Stimulated activated CD4-positive, alpha-beta T cell treated with anti-CD3 and anti-CD28 coated beads, Interleukin-1b, Interleukin-23, amount 100 ng/mL, for 4 hours (primary cell): ENCODE results near the gene SSBP2.
"Not testable (repeated sequence)": the region's sequence is repeated elsewhere in the genome, so short reads cannot be mapped to it uniquely, and the experiment has no call there.

Experiments used
- DNase-seq, 2 donors: peaks; one replicate each; pipeline ENCODE4 v3.0.0-alpha.2; 2020; ENCODE audit warnings: low read depth in 2 of 2

The SSBP2 gene

DNA sequence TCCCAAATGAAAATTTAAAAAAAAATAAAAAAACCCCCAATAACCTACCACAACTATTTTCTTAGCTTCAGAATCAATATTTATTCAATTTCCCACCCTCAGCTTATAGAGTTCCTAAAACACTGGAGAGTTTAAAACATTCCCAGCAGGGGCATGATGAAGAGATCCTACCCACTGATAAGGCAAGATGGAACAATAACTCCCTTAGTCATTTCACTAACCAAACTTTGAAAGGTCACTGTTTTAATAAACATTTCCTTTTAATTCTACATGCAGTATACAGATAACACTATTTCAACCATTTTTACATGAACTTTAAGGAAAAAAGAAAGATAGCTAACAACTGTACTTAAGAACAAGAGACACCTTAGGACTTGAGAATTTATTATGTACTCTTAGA, 322.0 kb downstream of the SSBP2 start:
- DNase-seq = no peak

DNA sequence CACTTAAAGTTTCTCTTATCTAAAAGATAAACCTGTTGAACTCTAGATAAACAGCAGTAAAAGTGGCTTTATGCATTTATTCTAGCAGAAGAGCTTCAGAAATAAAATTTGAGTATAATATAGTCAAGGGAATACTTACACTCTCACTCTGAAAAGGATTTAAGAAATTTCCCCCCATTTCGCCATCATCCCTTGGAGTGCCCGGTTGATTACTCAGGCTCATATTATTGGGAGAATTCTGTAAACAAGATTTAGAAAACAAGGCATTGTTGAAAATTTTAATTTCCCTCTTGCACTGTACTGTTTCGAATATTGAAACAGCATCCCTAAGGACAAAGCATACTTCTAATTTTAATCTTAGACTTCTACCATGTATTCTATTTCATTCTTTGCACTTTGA, 322.5 kb downstream of the SSBP2 start:
- no peak for DNase-seq

DNA sequence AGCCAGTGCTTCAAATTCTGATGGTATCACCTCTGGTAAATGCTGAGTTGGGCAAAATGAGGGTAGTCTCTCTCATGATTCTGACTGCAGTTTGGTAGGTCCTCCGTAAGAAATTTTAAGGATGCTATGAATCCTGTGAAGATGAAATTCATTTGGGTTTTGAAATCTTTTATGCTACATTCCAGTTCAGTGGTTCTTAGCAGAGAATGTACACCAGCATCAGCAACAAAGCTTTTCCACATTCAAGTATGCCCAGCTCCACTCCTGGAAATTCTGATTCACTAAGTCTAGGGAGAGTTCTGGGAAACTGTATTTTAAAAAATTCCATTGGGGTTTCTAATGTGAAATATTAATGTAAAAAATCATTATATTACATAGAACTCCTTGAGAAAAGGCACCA, 323.3 kb downstream of the SSBP2 start:
- DNase-seq = no peak

DNA sequence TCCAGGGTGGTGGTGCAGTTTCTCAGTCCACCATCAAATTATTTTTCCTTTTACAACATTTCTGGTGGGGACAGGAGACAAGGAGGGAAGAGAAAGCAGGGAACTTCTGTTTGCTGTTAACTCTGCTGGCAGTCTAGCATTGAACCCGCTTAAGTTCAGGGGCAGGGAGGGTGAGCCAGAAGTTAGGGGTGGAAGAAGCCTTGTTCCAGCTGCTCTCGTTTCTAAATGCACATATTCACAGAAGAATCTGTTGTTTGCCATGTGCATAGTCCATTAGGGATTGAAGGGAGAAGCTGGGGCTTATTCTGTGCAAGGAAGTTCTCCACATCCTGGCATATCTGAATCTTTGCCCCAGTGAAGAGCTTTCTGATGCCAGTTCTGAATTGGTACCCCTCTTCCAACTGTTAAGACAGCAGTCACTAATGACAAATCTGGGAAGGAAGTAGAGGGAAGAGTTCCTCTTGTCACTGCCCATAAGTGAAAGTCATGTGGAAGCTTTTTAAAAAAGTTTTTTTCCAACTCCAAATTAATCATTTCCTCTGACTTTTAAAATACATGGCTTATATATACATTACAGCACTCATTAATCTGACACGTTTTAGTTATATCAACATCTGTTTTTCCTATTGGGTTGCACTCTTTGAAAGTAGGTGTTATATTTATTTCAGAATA, 324.4 kb downstream of the SSBP2 start:
- no peak for DNase-seq

DNA sequence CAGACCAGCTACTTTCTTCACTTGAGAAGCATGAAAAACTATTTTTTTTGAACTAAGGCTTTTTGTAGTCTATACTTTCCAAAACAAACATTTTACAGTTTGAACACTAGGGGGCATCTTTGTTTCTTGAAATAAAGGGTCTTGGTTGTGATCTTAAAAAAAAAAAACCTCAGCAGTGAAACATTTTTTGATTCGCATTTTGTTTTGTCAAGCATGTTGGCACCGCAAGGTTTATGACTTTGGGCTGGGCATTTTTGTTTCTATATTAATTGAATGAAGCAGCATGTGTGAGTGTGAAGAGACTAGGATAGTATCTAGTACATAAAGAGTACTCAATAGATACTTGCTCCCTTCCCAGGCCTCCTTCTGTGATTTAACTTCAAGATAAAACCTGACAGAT, 325.3 kb downstream of the SSBP2 start:
- no peak for DNase-seq

DNA sequence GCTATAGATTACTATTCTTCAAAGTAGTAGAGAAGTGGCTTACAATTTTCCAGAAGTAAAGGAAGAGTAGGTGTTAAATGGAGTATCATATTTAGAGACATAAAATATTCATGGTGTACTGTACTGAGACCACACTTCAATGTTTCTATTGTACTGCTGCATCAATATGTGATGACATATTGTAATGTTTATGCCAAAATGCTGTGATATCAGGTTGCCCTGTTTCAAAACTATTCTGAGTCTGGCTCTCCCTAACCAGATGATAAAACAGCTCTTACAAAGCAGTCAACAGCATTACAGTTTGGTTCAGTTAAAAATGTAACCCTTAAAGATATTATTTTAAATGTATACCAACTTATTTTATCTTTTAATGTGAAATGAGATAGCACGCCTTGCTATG, 326.2 kb downstream of the SSBP2 start:
- DNase-seq = no peak

DNA sequence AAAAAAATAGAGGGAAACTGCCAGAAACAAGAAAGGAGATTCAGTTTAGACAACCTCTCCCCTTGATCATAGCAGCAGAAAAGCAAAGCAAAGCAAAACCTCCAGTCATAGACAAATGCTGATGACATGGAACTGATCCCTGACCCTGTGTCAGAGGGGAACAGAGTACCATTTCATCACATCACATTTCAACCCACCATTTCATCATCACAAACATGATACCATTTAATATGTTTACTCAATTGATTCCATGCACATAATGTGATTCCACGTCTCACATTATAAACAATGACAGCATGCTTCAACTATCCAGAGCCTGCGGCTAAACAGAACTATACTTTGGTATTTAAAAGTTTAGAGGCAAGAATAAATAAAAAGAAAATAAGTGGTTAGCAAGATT, 328.2 kb downstream of the SSBP2 start:
- no peak for DNase-seq

DNA sequence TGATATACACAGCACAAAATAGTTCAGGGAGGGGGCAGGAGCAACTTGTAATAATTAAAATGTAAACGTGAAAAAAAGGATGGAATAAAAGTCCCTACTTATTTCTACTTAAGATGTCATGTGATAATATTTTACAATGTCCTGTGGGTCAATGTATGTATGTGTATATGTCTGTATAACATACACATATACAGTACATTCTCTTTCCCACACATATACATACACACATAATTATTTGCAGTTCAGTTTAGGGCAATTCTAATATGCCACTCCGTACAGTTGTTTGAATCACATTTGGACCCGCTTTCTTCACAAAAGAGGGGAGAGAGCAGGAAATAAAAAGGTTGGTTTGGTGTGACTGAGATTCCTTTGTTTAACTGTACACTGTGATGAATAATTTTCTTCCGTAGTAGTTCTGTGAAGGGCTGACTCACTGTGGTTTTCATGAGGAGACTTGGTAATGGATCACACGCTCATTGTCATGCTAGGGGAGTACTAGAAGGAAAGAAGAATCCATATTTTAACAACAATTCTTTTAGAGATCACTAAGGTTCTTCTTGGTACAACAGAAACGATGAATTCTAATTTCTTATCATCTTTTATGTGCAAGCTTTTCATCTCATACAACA, 330.7 kb downstream of the SSBP2 start:
- no peak for DNase-seq

DNA sequence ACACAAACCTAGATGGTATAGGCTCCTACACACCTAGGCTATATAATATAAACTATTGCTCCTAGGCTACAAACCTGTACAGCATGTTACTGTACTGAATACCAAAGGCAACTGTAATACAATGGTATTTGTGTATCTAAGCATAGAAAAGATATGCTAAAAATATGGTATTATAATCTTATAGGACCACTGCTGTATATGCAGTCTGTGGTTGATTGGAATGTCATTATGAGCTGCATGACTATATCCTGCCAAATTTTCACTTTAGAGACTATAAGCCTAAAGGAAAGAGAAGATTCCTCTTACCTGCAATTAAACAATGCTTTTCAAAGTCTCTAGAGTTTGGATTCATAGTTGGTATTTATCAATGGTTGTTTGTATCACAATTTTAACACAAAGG, 332.3 kb downstream of the SSBP2 start:
- no peak for DNase-seq

DNA sequence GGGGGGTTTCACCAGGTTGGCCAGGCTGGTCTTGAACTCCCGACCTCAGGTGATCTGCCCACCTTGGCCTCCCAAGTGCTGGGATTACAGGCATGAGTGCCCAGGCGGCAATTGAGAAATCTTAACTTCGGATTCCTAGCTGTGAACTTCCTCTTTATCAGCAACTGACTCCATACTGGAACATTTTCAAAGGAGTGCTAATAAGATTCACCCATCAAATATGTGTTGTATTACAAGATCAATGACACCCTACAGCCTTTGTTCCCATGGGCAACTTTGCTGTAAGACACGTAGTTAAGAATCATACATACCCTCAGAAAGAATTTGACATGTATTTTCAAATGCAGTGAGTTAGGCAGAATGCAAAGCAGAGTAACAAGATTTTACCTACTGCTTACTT, 333.8 kb downstream of the SSBP2 start:
- no peak for DNase-seq

DNA sequence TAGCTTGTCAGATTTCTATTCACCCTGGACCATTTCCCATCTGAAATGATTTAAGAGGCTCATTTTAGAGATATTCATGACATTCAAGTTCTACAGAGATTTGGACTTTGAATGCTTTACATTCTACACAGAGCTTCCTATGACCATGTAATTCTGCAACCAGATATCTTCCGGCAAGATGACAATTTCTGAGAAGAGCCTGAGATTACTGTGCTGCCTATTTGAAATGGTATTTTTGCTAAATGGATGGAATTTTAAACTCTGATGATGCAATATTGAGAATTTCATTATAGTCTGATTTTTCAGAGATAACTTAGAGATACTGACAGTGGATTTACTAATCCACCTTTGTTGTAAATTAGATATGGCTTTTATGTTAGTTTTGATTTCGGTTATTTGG, 341.0 kb downstream of the SSBP2 start:
- DNase-seq = no peak

DNA sequence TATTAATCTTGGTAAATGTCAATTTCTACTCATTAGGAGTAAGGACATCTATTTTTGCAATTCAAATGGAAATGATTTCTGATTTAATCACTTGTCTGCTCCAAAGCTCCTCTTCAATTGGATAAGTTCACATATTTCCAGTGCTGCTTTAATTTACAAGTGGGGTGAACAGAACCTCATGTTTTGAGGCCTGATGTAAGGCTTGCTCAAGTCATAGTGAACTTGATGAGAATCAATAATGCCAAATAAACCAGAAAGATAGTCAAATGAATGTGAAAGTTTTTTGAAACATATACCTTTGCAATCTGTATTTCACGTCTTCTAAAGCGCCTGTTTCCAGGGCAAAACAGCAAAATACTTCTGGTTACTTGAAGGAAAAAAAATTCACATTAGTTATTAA, 341.5 kb downstream of the SSBP2 start:
- no peak for DNase-seq

DNA sequence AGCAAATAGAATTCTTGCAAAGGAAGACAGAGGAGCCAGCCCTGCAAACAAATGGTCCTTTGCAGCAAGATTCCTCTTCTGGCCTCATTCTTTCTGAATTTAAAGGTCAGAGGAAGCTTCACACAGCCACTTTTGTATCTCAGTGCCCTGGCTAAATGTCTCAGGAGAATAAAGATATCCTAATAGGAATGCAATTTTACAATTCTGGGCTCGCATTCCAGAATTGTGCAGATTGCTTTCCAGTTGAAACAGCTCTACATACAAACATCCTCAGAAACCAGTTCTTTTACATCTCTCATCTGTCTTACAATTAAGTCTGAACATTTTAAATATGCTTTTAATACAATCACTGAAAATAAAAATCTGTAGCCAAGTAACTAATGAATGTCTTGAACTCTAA, 342.4 kb downstream of the SSBP2 start:
- no peak for DNase-seq

DNA sequence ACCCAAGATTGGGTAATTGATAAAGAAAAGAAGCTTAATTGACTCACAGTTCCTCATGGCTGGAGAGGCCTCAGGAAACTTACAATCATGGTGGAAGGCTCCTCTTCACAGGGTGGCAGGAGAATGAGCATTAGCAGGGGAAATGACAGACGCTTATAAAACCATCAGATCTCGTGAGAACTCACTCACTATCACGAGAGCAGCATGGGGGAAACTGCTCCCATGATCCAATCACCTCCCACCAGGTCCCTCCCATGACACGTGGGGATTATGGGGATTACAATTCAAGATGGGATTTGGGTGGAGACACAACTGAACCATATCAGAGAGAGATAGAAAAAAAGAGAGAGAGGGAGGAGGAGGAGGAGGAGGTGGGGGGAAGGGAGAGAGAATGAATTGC, 343.1 kb downstream of the SSBP2 start:
- DNase-seq = not testable (repeated sequence)

DNA sequence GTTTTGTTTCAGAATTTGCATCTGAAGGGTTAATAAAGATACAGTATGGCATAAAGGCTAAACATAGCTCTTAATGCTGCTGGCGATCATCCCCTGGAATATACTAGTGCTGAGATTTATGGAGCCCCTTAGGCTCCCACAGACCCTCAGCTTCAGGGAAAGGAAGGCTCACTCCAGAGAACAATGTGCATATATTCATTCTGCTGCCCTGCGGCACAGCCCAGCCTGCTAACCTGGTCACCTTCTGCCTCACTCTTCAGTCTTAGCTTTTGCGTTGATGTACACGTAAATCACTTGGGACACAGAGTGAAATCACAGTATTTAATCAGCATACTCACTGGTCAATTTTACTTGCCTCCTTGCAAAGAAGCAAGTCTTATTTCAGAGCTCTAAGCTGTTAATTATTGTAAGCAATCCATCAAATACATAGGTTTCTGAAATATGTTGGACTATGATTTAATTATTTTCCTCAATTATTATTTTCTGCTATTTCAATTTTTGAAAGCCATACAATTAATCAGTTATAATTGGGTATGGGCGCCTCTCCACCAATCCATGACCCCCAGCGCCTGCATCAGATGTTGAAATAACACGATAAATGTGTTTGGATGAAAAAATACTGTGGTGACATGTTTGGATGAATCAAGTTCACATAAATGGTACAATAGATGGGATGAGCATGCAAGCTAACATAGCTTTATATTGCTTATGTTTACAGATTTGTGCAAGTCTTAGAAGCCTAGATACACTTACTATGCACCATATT, 345.6 kb downstream of the SSBP2 start:
- no peak for DNase-seq

DNA sequence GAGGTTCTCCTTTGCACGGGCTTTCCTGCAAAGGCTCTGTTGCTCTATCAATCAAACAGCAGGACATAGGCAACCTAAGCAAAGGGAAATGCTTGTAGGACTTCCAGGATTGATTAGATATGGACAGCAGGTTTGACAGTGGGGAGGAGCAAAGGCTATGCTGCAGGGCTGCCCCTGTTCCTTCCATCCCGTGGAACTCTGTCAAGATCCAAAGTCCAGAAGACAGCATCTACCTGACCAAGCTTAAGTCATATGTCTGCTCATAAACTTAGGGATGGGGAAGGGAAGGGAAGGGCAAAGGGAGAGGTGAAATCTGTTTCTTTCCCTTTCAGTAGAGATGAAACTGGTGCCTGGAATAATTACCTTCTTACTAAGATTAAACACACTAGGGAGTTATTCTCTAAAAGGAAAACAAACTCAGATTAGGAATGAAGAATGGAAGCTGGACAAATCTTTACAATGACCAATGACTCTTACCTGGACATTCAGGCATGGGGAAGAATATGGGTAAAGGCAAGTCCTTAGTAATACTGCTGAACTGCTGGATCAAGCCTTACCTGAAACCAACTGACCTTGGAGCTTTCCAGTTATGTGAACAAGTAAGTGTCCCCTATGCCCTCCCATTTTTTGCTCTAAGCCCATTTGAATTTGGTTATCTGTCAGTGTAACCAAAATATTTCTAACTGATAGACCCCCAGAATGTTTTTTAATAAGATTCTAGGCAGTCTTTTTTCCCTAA, 348.5 kb downstream of the SSBP2 start:
- DNase-seq = no peak

DNA sequence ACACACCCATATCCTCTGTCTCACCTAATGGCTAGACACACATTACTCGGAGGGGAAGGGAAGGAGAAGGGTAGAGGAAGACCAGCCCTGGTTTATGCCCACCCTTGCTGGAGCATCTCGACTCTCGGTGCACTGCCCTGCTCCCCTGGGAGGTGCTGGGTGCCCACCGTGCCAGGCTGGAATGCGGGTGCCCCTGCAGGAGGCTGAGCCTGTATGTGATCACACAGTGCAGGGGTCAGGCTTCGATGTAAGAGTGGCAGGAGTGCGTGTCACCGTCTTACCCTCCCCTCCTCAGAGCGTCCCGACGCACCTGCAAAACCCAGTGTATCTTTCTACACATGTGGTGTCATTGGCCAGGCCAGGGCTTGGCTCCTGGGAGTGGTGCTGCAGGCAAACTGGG, 349.6 kb downstream of the SSBP2 start:
- DNase-seq = no peak

DNA sequence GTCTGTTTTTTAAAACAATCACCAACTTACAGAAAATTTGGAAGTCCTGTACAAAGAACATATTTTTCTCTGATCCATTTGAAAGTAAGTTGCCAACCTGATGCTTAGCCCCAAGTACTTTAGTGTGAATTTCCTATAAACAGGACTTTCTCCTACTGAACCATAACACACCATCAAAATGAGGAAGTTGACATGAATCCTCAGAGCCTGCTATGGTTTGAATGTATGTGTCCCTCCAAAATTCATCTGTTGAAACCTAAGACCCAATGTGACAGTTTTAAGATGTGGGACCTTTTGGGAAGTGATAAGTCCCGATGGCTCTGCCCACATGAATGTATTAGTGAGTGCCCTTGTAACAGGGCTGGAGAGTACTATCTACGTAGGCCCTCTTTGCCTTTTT, 350.5 kb downstream of the SSBP2 start:
- no peak for DNase-seq

DNA sequence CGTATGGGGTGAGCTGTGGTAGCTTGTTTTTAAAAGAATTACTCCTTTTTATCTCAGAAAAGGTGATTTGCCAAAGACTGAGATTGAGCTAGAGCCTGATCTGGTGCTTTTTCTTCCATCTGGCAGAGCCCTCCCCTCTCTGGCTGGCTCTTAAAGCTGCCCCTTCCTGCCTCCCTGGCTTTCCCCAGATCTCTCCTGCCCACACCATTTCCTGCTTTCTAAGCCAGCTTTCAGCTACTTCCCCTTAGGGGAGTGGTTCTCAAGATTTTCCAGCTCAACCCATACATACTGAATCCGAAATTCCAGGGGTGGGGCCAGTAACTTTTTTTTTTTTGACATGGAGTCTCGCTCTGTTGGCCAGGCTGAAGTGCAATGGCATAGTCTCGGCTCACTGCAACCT, 352.2 kb downstream of the SSBP2 start:
- DNase-seq = no peak

DNA sequence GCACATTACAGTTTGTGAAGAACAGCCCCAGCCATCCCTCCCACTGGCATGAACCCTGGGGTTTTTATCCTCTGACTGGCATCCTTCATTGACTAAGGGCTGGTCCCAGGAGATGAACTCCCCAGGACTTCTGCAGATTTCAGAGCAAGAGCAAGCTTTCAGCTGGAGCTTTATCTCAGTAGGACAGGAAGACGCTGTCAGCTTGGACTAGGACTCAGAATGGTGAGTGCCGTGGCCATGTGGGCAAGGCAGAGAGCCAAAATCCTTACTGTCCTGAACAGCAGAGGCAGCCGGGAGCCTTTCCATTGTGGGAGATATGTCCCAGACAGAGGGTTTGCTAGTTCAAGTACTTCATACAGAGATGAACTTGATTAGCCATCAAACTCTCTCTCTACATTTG, 353.7 kb downstream of the SSBP2 start:
- no peak for DNase-seq

DNA sequence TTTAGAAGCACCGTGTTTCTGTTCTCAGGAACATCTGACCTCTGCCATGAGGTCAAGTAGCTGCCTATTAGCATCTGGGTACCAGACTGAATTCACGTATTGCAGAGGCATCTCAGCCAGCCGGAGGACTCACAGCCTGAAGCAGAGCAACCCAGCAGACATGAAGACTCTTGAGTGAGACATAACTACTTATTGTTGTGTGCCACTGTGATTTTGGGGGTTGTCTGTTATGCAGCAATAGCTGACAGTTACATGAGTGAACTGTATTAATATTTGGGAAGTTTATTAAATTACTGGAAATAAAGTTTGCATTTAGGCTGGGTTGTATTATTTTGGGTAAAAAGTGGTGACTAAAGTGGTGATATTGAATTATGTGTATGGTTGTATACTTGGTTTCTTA, 355.6 kb downstream of the SSBP2 start:
- no peak for DNase-seq
